Activated T-helper 17 cell treated with anti-CD3 and anti-CD28 coated beads, Interleukin-2, amount 50 U/mL, for 72 hours (primary cell): ENCODE data around the gene FAM81B. TPM values are rescaled to one million over a fixed set of nuclear protein-coding genes. Genes with fewer than 3 reads are reported as not detected.
"Not testable (repeated sequence)": the region's sequence is repeated elsewhere in the genome, so short reads cannot be mapped to it uniquely, and the experiment has no call there.

ENCODE experiments used
- ATAC-seq: fragments of 150-1000 bp; cut with Tn5 transposase; replicated peaks from 2 replicates; pipeline ENCODE4 v1.10.0; 2021; ENCODE audit warnings: mild to moderate bottlenecking, moderate library complexity
- H3K27ac Mint-ChIP-seq: one replicate; pipeline ENCODE4 v1.8.0; 2022; ENCODE audit warnings: mixed read lengths
- H3K27me3 Mint-ChIP-seq: one replicate; pipeline ENCODE4 v1.8.0; 2022; ENCODE audit warnings: mixed read lengths
- H3K36me3 Mint-ChIP-seq: one replicate; pipeline ENCODE4 v1.8.0; 2022; ENCODE audit warnings: low read depth, mild to moderate bottlenecking, mixed read lengths
- H3K4me1 Mint-ChIP-seq: one replicate; pipeline ENCODE4 v1.8.0; 2022; ENCODE audit warnings: mixed read lengths
- H3K4me3 Mint-ChIP-seq: one replicate; pipeline ENCODE4 v1.8.0; 2022; ENCODE audit warnings: mild to moderate bottlenecking, mixed read lengths
- H3K9me3 Mint-ChIP-seq: one replicate; pipeline ENCODE4 v1.8.0; 2022; ENCODE audit warnings: mixed read lengths
- total RNA-seq, 2 donors: library from RNA; stranded (reverse); gene quantifications; one replicate each; pipeline ENCODE4 v1.2.3, GENCODE V29; 2022

Gene FAM81B, protein sequence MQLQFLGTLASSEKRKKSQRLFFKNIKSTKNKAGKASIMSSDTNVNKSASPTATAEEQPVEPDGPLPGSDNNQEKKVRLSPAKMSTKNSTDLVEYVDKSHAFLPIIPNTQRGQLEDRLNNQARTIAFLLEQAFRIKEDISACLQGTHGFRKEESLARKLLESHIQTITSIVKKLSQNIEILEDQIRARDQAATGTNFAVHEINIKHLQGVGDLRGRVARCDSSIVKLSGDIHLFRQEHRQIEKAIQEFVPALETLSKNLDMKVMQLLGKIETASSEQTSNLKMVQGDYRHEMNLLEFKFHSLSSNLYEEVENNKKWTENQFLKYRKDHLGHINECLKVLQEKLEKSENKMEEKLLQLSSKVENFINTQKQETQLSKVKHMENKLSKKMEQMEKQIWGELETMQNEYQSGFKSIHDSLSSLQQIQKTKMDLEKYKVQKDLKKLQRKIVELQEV
- not detected for total RNA-seq

DNA sequence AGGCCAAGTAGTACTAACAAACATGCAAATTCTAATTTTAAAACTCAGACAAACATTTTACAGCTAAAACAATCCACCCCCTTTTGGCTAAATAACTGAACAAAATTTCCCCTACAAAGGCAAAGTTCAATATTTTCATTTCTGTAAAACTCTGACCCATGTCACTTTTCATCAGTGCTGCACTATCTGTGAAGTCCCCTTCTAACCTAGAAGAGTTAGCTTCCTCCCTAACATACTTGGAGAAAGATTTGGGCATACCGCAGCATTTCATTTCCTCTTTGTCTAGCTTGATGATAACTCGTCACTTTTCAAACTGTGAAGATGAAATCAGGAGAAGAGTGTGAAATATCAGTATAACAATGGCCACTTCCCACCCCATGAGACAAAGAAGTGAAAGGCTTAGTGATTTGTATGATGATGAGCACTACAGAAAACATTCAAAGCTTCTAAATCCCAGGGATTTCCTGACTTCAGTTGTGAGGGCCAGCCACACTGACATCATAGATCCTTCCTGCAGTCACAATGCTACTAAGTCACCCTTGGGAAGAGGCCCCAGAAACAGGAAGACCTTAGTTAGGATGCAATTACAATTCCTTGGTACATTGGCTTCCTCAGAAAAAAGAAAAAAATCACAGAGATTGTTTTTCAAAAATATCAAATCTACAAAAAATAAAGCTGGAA is at the start of gene FAM81B:
Gene FAM81B (plus strand): TSS at position 555 of the 681 bp plus-strand sequence. CDS start 24 bp downstream, at position 579.
- Mint-ChIP-seq H3K27me3 (peaks cover 13% of the 10 kb centered on the region), H3K9me3 (no peaks in the 10 kb centered on the region), H3K4me3 (no peak within 1 kb of the TSS), H3K27ac (no peak within 1 kb of the TSS), H3K36me3 (no peaks in the 10 kb centered on the region), H3K4me1 (no peaks in the 10 kb centered on the region)
- ATAC-seq, result no peak

DNA sequence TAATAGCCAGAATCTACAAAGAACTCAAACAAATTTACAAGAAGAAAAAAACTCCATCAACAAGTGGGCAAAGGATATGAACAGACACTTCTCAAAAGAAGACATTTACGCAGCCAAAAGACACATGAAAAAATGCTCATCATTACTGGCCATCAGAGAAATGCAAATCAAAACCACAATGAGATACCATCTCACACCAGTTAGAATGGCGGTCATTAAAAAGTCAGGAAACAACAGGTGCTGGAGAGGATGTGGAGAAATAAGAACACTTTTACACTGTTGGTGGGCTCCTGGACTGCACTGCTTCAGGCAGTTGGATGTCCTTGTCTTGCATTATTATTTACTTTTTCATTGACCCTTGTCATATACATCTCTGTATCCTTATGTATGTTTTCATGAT is 49.7 kb upstream of the FAM81B start:
- H3K36me3 Mint-ChIP-seq, H3K4me1 Mint-ChIP-seq, ATAC-seq, H3K4me3 Mint-ChIP-seq, H3K27ac Mint-ChIP-seq, H3K27me3 Mint-ChIP-seq, H3K9me3 Mint-ChIP-seq: not testable (repeated sequence)

DNA sequence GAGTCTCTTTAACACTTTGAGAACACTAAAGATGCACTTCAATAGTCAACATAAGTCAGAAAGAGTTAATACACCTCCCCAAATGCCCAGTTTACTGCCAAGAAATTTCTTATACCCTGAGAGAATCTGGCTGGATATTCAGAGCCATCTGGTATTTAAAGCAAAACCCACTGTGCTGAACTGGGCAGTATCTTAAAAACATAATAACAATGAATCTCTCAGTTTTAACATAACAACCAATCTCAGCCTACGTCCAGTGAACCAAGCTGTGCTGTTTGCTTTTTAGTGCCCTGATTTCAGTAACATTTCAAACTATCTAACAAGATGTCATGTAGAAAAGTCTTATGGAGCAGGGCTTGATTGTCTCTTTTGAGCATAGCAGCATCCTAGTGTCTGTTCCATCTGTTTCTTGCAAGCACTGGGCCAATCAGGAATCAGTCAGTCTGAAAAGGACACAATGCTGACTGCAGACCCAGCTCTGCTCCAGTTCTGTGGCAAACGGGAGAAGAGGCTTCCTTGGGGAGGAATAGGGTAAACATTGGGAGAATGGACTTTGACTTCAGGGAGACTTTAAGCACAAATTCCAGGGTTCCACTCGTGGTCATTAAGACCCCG is 43.6 kb upstream of the FAM81B start:
- no peaks in the 10 kb centered on the region for H3K27me3 Mint-ChIP-seq
- H3K9me3 Mint-ChIP-seq, result peaks cover 3% of the 10 kb centered on the region
- H3K4me1 Mint-ChIP-seq, result no peaks in the 10 kb centered on the region
- H3K4me3 Mint-ChIP-seq, result no peak overlapping the region
- H3K36me3 Mint-ChIP-seq, result no peaks in the 10 kb centered on the region
- ATAC-seq, result no peak
- no peak overlapping the region for H3K27ac Mint-ChIP-seq

GRCh38 chr5:95350631-95351030 is 40.5 kb upstream of the FAM81B start:
- ATAC-seq, result no peak
- no peak overlapping the region for H3K27ac Mint-ChIP-seq
- H3K9me3 Mint-ChIP-seq, result no peaks in the 10 kb centered on the region
- H3K36me3 Mint-ChIP-seq, result no peaks in the 10 kb centered on the region
- no peak overlapping the region for H3K4me3 Mint-ChIP-seq
- peaks cover 3% of the 10 kb centered on the region for H3K27me3 Mint-ChIP-seq
- no peaks in the 10 kb centered on the region for H3K4me1 Mint-ChIP-seq

DNA sequence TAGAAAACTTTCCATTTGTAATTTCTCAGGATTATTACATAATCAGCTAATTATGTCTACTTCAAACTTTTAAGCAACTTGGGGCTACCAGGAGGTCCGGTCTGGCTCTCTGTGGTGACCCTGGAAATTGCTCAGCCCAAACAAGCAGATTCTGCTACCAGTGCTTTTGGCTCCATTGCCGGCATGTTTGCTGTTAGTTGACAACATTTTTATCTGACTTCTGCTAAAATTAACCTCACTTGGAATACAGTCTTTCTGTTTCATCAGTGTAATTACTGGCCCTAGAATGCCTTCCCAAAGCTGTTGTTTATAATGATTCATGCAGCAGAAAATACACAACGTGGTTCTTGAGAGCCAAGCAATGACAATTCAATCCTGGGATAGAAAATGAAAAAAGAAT is 38.5 kb upstream of the FAM81B start:
- peaks cover 3% of the 10 kb centered on the region for H3K27me3 Mint-ChIP-seq
- ATAC-seq, result no peak
- no peak overlapping the region for H3K4me3 Mint-ChIP-seq
- H3K36me3 Mint-ChIP-seq, result no peaks in the 10 kb centered on the region
- no peaks in the 10 kb centered on the region for H3K9me3 Mint-ChIP-seq
- no peak overlapping the region for H3K27ac Mint-ChIP-seq
- H3K4me1 Mint-ChIP-seq, result no peaks in the 10 kb centered on the region

DNA sequence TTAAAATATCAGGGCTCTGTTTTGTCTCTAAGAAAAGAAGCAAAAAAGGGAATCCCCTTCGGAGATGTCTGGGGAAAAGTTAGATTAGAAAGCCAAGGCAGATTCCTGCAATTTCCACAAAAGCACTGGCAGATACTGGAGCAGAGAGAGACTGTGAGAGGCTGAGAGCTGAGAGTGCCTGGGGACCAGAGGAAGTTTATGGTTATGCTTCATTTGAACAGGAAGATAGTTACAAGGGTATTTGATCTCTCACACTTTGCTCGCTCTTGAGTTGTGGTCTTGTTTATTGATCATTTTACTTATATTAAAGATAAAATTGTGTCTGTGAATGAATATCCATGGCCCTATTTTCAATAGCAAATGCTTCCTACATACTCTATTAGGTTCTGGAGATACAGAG is 32.8 kb upstream of the FAM81B start:
- H3K4me1 Mint-ChIP-seq, result no peaks in the 10 kb centered on the region
- no peaks in the 10 kb centered on the region for H3K27me3 Mint-ChIP-seq
- no peaks in the 10 kb centered on the region for H3K9me3 Mint-ChIP-seq
- H3K36me3 Mint-ChIP-seq, result no peaks in the 10 kb centered on the region
- no peak overlapping the region for H3K4me3 Mint-ChIP-seq
- no peak overlapping the region for H3K27ac Mint-ChIP-seq
- no peak for ATAC-seq

DNA sequence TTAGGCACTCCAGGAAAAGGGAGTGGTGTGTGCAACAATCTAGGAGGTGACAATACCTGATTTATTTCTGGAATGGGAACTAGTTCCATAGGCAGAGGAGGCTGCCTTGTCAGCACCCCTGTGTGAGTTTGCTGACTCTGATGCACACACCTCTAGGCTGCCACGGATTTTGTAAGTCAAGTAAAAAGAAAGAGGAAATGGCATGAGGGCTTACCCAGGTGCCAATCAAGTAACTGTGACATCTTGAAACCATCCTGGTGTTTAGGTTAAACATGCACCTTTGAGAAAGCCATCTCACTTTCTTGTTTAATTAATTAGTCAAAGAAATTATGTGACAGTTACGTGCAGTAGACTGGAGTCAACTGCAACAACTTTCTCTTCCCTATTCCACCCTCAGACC is 32.3 kb upstream of the FAM81B start:
- H3K36me3 Mint-ChIP-seq, result no peaks in the 10 kb centered on the region
- no peak for ATAC-seq
- peaks cover 4% of the 10 kb centered on the region for H3K9me3 Mint-ChIP-seq
- no peaks in the 10 kb centered on the region for H3K27me3 Mint-ChIP-seq
- H3K4me3 Mint-ChIP-seq, result no peak overlapping the region
- H3K4me1 Mint-ChIP-seq, result no peaks in the 10 kb centered on the region
- no peak overlapping the region for H3K27ac Mint-ChIP-seq

DNA sequence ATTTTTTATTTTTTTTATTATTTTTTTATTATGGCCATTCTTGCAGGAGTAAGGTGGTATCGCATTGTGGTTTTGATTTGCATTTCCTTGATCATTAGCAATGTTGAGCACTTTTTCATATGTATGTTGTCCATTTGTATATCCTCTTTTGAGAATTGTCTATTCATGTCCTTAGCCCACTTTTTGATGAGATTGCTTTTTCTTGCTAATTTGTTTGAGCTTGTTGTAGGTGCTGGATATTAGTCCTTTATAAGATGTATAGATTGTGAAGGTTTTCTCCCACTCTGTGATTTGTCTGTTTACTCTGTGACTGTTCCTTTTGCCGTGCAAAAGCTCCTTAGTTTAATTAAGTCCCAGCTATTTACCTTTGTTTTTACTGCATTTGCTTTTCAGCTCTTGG is 30.5 kb upstream of the FAM81B start:
- not testable (repeated sequence) for H3K36me3 Mint-ChIP-seq, H3K4me3 Mint-ChIP-seq, ATAC-seq, H3K27ac Mint-ChIP-seq, H3K4me1 Mint-ChIP-seq, H3K27me3 Mint-ChIP-seq
- peaks cover 10% of the 10 kb centered on the region for H3K9me3 Mint-ChIP-seq

- no peak overlapping the region for H3K4me3 Mint-ChIP-seq
- ATAC-seq, result no peak
- H3K9me3 Mint-ChIP-seq, result peaks cover 10% of the 10 kb centered on the region
- no peak overlapping the region for H3K27ac Mint-ChIP-seq
- H3K4me1 Mint-ChIP-seq, result no peaks in the 10 kb centered on the region
- peaks cover 13% of the 10 kb centered on the region for H3K27me3 Mint-ChIP-seq
- no peaks in the 10 kb centered on the region for H3K36me3 Mint-ChIP-seq
Observed at GRCh38 chr5:95365302-95366095, 25.7 kb upstream of the FAM81B start.

DNA sequence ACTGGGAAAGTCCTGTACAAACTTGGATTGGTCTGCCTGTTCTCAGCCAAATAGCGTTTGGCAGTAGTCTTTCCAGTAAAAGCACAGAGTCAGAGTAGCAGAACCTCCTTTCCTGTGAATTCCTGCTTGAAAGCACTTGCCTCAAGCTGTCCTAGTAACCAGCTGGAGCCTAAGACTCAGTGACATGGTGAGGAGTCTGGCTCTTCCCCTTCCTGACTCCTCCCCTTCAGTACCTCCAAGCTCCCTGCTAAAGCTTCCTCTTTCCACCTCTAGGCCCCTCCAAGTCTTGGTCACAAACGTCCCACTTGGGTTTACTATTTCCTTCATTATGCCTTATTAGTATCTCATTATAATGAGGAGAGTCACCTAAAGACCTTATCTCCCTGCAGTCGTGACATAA is 21.4 kb upstream of the FAM81B start:
- Mint-ChIP-seq H3K36me3 (no peaks in the 10 kb centered on the region), H3K4me3 (no peak overlapping the region)

DNA sequence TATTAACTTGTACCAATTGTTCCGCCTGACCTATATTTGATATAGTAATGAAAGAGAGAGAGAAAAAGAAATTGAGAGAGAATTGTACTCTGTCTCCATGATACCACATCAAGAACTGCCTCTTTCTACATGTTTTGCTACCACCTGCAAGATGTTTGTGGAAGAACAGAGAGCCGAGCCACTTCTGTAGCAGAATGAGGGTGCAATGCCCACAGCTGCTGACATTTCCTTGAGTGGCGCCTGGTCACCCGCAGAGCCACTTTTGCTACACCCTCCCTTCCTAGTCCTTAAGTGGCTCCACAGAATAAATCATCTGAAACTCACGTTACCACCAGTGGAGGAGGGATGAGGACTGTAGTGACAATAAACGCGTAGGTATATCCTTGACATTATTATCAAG is 17.1 kb upstream of the FAM81B start:
- ATAC-seq, result no peak
- no peaks in the 10 kb centered on the region for H3K4me1 Mint-ChIP-seq

More for the DNA sequence above, 21.4 kb upstream of the FAM81B start:
- peaks cover 14% of the 10 kb centered on the region for H3K27me3 Mint-ChIP-seq
- no peak overlapping the region for H3K27ac Mint-ChIP-seq
- no peaks in the 10 kb centered on the region for H3K4me1 Mint-ChIP-seq
- peaks cover 4% of the 10 kb centered on the region for H3K9me3 Mint-ChIP-seq
- no peak for ATAC-seq

GRCh38 chr5:95375591-95375990 is 15.6 kb upstream of the FAM81B start:
- peaks cover 9% of the 10 kb centered on the region for H3K4me1 Mint-ChIP-seq
- H3K4me3 Mint-ChIP-seq, result no peak overlapping the region
- no peak for ATAC-seq
- H3K9me3 Mint-ChIP-seq, result no peaks in the 10 kb centered on the region
- peaks cover 3% of the 10 kb centered on the region for H3K27me3 Mint-ChIP-seq
- no peaks in the 10 kb centered on the region for H3K36me3 Mint-ChIP-seq
- no peak overlapping the region for H3K27ac Mint-ChIP-seq

More for the DNA sequence above, 17.1 kb upstream of the FAM81B start:
- Mint-ChIP-seq H3K36me3 (no peaks in the 10 kb centered on the region), H3K27ac (no peak overlapping the region), H3K4me3 (no peak overlapping the region), H3K9me3 (no peaks in the 10 kb centered on the region), H3K27me3 (peaks cover 10% of the 10 kb centered on the region)

GRCh38 chr5:95379133-95379532 is 12.0 kb upstream of the FAM81B start:
- H3K4me3 Mint-ChIP-seq, result no peak overlapping the region
- H3K9me3 Mint-ChIP-seq, result no peaks in the 10 kb centered on the region
- H3K36me3 Mint-ChIP-seq, result no peaks in the 10 kb centered on the region
- H3K4me1 Mint-ChIP-seq, result peaks cover 9% of the 10 kb centered on the region
- peaks cover 9% of the 10 kb centered on the region for H3K27me3 Mint-ChIP-seq
- H3K27ac Mint-ChIP-seq, result no peak overlapping the region
- ATAC-seq, result no peak

DNA sequence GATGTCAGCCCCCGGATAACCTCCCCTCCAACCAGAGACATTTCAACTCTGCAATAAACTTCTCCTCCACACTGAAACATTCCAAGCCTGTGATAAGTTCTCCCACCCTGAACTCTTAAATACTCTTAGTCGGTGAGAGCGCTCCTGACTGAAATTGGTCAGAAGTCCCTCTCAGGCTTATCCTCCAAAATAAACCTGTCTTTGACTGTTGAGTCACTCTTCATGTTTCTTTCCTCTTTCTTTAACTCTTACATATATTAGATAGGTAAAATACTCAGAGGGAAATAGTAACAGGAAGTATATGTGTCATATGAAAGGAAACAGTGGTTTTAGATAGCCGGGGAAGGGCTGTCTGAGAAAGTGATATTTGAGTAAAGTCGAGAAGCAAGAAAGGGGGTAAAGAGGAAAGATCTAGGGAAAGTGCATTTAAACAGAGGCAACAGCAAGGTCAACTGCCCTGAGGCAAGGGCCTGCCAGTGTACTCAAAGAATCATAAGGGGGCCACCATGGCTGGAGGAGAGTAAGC is 11.0 kb upstream of the FAM81B start:
- H3K9me3 Mint-ChIP-seq, result no peaks in the 10 kb centered on the region
- peaks cover 9% of the 10 kb centered on the region for H3K27me3 Mint-ChIP-seq
- H3K4me3 Mint-ChIP-seq, result no peak overlapping the region
- H3K27ac Mint-ChIP-seq, result no peak overlapping the region
- peak; percentile 38 for ATAC-seq
- H3K4me1 Mint-ChIP-seq, result peaks cover 9% of the 10 kb centered on the region
- H3K36me3 Mint-ChIP-seq, result no peaks in the 10 kb centered on the region
